ENCODE data around the gene LAMB3.

LAMB3 gene

DNA sequence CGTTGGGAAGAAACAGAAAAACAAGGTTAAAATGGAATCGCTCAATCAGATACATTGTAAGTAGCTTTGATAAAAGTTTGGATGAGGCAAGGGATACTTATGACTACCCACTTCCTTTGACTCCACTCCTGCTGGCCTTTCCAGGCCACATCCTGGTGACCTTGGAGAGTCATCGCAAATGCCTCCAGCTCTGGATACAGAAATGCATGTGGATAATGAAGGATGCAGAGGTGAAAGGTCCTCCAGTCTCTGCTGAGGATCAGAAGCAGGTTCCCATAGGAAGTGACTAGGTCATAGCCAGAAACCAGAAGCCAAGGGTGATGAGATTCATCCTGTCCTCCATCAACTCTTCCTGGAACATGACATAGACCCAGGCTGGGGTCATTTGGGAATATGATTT, 74.9 kb downstream of the LAMB3 start:
- no peak for DNase-seq (ENCODE audit: low read depth)
- H3K4me3 ChIP-seq (ENCODE audit: low read depth, low read length), result no peak overlapping the region

DNA sequence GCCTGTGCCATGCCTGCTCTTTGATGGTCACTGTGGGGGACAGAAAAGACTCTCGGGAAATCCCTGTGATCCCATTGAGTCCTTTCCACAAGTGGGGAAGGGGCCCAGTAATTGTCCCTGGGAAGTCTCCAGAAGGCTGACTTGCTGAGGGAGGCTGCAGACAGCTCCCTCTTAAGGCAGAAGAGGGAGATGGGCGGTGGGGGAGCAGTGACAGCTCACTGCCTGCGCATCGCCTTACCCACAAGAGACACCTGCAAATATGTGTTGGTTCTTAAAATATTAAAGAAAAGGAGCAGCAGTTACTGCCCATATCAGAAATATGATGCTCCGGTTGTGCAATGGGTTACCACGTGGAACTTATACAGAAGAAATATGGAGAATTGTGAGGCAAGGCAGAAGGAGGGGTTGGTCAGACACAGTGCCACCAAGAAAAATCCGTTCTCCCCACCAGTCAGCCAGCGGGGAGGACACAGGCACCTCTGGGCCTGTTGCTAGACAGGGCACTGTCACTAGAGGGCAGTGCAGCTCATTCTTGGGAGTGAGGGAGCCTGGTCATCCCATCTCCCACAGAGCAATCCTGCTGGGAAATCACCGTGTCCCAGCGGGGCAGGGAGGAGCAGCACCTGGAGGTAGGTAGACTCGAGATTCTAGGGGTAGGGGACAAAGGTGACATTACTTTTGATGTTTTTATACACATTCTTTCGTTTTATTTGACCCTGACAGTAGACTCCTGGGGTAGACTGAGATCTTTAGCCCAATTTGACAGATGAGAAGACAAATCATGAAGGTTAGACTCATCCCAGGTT, 75.6 kb downstream of the LAMB3 start:
- DNase-seq (ENCODE audit: low read depth), result no peak
- no peak overlapping the region for H3K4me3 ChIP-seq (ENCODE audit: low read depth, low read length)

DNA sequence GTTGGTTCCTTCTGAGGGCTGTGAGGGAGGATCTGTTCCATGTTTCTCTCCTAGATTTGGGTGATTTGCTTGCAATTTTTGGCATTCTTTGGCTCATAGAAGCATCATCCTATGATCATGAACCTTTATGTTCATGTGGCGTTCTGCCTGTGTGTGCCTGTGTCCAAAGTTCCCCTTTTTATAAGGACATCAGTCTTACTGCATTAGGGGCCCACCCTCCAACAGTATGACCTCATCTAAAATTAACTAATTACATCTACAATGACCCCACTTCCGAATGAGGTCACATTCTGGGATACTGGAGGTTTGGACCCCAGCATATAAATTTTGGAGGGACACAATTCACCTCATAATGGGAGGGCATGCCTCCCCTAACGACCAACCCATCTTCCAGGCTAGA, 81.5 kb downstream of the LAMB3 start:
- no peak overlapping the region for H3K4me3 ChIP-seq (ENCODE audit: low read depth, low read length)
- no peak for DNase-seq (ENCODE audit: low read depth)

DNA sequence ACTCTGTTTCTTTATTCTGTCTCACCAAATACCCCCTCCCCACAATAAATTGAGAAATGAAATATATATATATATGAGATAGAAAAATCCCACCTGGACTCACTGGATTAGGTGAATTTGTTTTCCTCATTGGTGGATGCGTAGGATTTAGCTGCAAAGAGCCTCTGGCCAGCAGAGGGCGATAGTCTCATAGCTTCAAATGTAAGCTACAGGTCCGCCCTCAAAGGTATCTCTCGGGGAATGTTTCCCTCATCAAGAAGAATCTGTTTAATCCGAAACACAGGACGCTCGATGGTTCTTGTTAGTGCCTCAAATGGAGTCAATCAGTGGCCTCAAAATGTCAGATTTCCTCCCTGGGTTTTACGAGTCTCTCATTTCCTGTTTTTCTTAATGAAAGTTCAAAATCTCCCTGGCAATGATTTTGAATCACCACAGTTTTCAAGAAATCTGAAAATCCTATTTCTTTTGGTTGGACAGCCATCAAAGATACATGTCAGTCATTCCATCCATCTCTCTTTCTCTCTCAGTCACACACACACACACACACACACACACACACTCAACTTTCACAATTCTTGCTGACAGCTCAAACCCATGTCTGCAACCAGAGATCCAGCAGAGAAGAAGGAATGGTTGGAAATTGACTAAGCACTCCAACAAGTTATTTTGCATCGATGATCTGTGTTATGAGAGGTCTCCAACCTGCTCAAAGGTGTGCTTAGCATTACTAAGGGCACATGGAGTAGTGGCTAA, 82.6 kb downstream of the LAMB3 start:
- DNase-seq (ENCODE audit: low read depth), result peak; percentile 35
- no peak overlapping the region for H3K4me3 ChIP-seq (ENCODE audit: low read depth, low read length)

DNA sequence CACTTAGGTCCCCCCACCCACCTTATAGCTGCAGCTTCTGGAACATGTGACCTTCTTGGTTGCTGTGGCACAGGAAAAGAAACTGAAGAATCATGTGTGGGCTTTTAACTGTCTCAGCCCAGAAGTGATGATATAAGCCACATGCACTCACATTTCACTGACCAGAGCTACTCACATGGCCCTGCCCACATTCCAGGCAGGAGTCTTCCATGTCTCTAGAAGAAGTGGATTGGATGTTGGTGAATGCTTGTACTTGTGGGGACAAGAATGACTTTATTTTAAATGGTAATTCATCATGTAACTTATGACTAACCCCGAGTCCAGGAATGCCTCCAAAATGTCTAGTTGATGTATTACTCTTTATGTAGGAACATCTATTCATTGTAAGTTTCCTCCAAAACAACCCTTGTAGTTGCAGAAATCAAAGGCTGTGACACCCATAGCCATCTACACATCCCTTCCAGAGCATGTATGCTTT, 84.5 kb downstream of the LAMB3 start:
- peak; percentile 39 for DNase-seq (ENCODE audit: low read depth)
- no peak overlapping the region for H3K4me3 ChIP-seq (ENCODE audit: low read depth, low read length)

DNA sequence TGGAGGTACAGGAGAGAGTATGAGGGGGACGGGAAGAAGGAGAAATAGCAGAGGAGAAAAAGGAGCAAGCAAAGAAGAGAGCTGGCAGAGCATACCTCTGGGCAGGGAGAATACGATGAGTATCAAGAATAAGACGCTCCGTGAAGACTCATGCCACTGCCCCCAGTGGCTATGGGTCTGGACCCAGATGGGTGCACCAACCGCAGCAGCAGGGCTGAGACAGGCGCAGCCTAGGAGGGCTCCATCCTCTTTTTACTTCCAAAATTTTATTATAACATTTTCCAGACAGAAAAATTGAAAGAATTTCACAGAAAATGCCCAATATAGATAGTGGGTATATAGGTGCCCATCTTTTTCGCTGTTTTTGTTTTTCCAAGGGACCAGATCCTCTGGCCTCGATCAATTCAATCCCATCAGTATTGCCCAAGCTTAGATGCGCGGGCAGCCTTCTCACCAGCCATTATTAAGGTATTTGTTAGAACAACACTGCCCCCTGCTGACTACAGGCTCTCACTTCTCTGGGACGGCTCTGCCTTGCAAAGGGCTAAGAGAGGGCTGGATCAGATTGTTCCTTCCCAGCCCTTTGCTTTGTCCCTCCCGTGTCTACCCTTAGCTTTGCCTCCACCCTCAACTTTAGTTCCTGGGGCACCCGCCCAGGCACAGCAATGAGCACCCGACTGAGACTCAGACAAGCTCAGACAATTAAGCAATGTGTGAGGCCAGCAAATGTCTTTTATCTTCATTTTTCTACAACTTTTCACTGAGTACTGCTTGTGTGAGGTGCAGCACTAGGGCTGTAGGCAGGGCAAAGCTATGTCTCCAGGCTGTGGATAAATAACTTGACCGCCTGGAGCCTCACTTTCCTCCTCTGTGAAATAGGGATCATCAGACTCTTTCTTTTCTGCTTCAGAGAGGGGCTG, 86.2 kb downstream of the LAMB3 start:
- H3K4me3 ChIP-seq (ENCODE audit: low read depth, low read length), result no peak overlapping the region
- peak; percentile 38 for DNase-seq (ENCODE audit: low read depth)

Data from skeletal muscle cell (primary cell).